NOMO-1 treated with DMSO at 0.1 percent for 48 hours (cell line): ENCODE measurements around the gene CORO2B.

Experiments
- DNase-seq: peaks from one replicate; lab custom pipeline; 2025; ENCODE audit not compliant: unreplicated experiment; lab: John Stamatoyannopoulos, UW

CORO2B gene

GRCh38 chr15:68625853-68626252, 47.1 kb downstream of the CORO2B start:
- DNase-seq, result no peak

- no peak for DNase-seq
Measured at GRCh38 chr15:68626283-68626682, 47.5 kb downstream of the CORO2B start.

- DNase-seq, result no peak
Measured at GRCh38 chr15:68626739-68627138, 47.9 kb downstream of the CORO2B start.

GRCh38 chr15:68627476-68627875, 48.7 kb downstream of the CORO2B start:
- no peak for DNase-seq

- no peak for DNase-seq
Measured at GRCh38 chr15:68627995-68628394, 49.2 kb downstream of the CORO2B start.

- no peak for DNase-seq
Measured at GRCh38 chr15:68629519-68630210, 50.9 kb downstream of the CORO2B start.

GRCh38 chr15:68630211-68630555, 51.4 kb downstream of the CORO2B start:
- no peak for DNase-seq

GRCh38 chr15:68630836-68631235, 52.0 kb downstream of the CORO2B start:
- no peak for DNase-seq

- no peak for DNase-seq
Measured at GRCh38 chr15:68631601-68632051, 52.8 kb downstream of the CORO2B start.

- DNase-seq, result no peak
Measured at GRCh38 chr15:68632101-68632500, 53.3 kb downstream of the CORO2B start.

- no peak for DNase-seq
Measured at GRCh38 chr15:68633231-68634121, 54.7 kb downstream of the CORO2B start.

- DNase-seq, result no peak
Measured at GRCh38 chr15:68634122-68634482, 55.3 kb downstream of the CORO2B start.

- no peak for DNase-seq
Measured at GRCh38 chr15:68634531-68634930, 55.7 kb downstream of the CORO2B start.

- no peak for DNase-seq
Measured at GRCh38 chr15:68635141-68635540, 56.3 kb downstream of the CORO2B start.

- DNase-seq, result no peak
Measured at GRCh38 chr15:68636256-68636655, 57.5 kb downstream of the CORO2B start.

GRCh38 chr15:68637767-68638404, 59.1 kb downstream of the CORO2B start:
- DNase-seq, result no peak

- DNase-seq, result no peak
Measured at GRCh38 chr15:68638953-68639515, 60.2 kb downstream of the CORO2B start.

- no peak for DNase-seq
Measured at GRCh38 chr15:68639926-68640600, 61.3 kb downstream of the CORO2B start.

GRCh38 chr15:68640791-68641331, 62.1 kb downstream of the CORO2B start:
- DNase-seq, result no peak

- DNase-seq, result no peak
Measured at GRCh38 chr15:68641376-68641775, 62.6 kb downstream of the CORO2B start.

GRCh38 chr15:68642491-68642845, 63.7 kb downstream of the CORO2B start:
- DNase-seq, result no peak
